HL-60 (cell line): ENCODE data around the gene TNNI2.

ENCODE experiments used
- CTCF ChIP-seq: IDR thresholded peaks from one replicate; pipeline ENCODE4 v1.5.1; 2011; ENCODE audit warnings: low read length, control low read depth, inconsistent platforms; ENCODE audit not compliant: insufficient read depth
- GABPA ChIP-seq: IDR thresholded peaks from 2 replicates; pipeline ENCODE4 v1.6.1; 2012; ENCODE audit warnings: low read depth
- REST ChIP-seq: IDR thresholded peaks from 2 replicates; pipeline ENCODE4 v1.6.1; 2012; ENCODE audit warnings: low read depth; ENCODE audit not compliant: insufficient replicate concordance

GRCh38 chr11:1812274-1812673 lies 26.5 kb upstream of the TNNI2 start:
- no peak for TF ChIP-seq REST
- TF ChIP-seq CTCF: no peak
- TF ChIP-seq GABPA: no peak
